Measurements from ENCODE around the gene HTR1E.
A peak's percentile ranks its signal among the peaks of the same experiment; 100 is the strongest.

HTR1E gene

GRCh38 chr6:86964029-86964579 is 26.8 kb downstream of the HTR1E start:
- TF ChIP-seq USF1 (IDR thresholded peaks at IDR 0.05): no peak
- TF ChIP-seq EGR1 (IDR thresholded peaks at IDR 0.05): no peak
- TF ChIP-seq ZBTB7A (IDR thresholded peaks at IDR 0.05; ENCODE audit: low read depth): no peak
- no peak for TF ChIP-seq NFIC (IDR thresholded peaks at IDR 0.05)
- TF ChIP-seq TCF12 (IDR thresholded peaks at IDR 0.05; ENCODE audit: low read depth): no peak
- no peak for TF ChIP-seq EP300 (IDR thresholded peaks at IDR 0.05; ENCODE audit: borderline replicate concordance)
- TF ChIP-seq TEAD4 (IDR thresholded peaks at IDR 0.05): no peak
- no peak for TF ChIP-seq FOXM1 (IDR thresholded peaks at IDR 0.05; ENCODE audit: borderline replicate concordance, low read depth)
- TF ChIP-seq, protein P1, sequence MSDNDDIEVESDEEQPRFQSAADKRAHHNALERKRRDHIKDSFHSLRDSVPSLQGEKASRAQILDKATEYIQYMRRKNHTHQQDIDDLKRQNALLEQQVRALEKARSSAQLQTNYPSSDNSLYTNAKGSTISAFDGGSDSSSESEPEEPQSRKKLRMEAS (IDR thresholded peaks at IDR 0.05): no peak
- no peak for TF ChIP-seq TAF1 (IDR thresholded peaks at IDR 0.05; ENCODE audit: low read depth)
- no peak for TF ChIP-seq REST (IDR thresholded peaks at IDR 0.05; ENCODE audit: low read depth)
- no peak for TF ChIP-seq CREB1 (IDR thresholded peaks at IDR 0.05; ENCODE audit: low read depth)

- TF ChIP-seq NFIC (IDR thresholded peaks at IDR 0.05) (no peak), REST (IDR thresholded peaks at IDR 0.05; ENCODE audit: low read depth) (no peak), ZBTB7A (IDR thresholded peaks at IDR 0.05; ENCODE audit: low read depth) (no peak), TAF1 (IDR thresholded peaks at IDR 0.05; ENCODE audit: low read depth) (no peak), CREB1 (IDR thresholded peaks at IDR 0.05; ENCODE audit: low read depth) (no peak), RAD21 (IDR thresholded peaks at IDR 0.05; ENCODE audit: low read depth) (no peak), TEAD4 (IDR thresholded peaks at IDR 0.05) (no peak), EGR1 (IDR thresholded peaks at IDR 0.05) (no peak), YY1 (IDR thresholded peaks at IDR 0.05; ENCODE audit: low read depth) (no peak), USF1 (IDR thresholded peaks at IDR 0.05) (no peak), TCF12 (IDR thresholded peaks at IDR 0.05; ENCODE audit: low read depth) (no peak), EP300 (IDR thresholded peaks at IDR 0.05; ENCODE audit: borderline replicate concordance) (no peak), FOXM1 (IDR thresholded peaks at IDR 0.05; ENCODE audit: borderline replicate concordance, low read depth) (no peak), CEBPB (IDR thresholded peaks at IDR 0.05) (no peak)
- TF ChIP-seq, protein P1 (IDR thresholded peaks at IDR 0.05): no peak
Measured at GRCh38 chr6:86966271-86966670, 28.9 kb downstream of the HTR1E start.

DNA sequence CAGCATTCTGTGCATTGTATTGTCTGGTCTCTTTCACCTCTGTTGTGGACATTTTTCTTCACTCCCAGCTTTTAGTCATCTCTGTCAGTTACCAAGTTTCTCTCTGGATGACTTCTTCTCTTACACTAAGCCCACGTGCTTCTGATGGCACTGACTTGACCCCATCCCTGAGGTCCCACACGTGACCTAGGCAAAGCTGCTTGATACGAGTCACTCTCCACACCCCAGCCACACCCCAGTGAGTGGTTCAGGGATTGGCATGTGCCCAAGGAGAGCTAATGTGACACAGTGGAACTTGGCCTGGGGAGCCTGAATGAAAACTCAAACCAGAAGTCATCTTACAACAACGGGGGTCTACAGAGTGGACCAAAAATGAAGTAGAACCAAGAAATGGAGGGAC is 32.2 kb downstream of the HTR1E start:
- peak; percentile 50; the same call in 1 of the 2 replicates for TF ChIP-seq USF1 (IDR thresholded peaks at IDR 0.05)
- TF ChIP-seq RAD21 (IDR thresholded peaks at IDR 0.05; ENCODE audit: low read depth): no peak

DNA sequence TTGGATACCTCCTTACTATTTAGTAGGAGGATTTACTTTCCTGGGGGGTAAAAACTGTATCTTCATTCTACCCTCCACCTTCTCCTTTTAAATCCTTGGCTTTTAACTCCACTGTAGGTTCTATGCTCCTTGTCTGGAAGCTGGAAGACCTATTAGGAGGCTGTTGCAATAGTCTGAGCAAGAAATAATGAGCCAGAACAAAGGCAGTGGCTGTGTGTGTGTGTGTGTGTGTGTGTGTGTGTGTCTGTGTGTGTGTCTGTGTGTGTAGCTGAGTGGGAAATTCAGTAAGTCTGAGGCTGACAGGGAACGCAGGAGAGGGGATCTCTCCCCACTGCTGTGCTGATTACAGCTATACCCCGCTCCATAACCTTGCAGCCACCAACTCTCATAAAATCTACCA is 35.8 kb downstream of the HTR1E start:
- TF ChIP-seq ZBTB7A (IDR thresholded peaks at IDR 0.05; ENCODE audit: low read depth) (no peak), RAD21 (IDR thresholded peaks at IDR 0.05; ENCODE audit: low read depth) (no peak), TEAD4 (IDR thresholded peaks at IDR 0.05) (no peak)

DNA sequence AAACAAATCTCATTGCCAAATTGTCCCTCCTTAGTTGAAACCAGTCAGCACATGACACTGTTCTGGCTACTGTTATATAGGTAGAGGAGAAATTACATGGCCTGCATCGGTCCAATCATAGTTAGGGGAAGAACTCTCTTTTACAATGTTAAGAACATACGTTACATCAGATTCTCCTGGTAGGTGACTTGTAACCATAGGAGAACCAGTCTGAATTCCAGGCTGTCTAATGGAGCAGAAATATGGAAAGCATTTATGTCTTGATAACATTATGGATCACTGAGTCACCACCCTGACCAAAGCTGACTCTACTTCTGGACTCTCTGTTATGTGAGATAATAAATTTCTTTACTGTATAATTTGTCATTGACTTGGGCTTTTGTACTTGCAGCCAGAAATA is 40.9 kb downstream of the HTR1E start:
- TF ChIP-seq TCF12 (IDR thresholded peaks at IDR 0.05; ENCODE audit: low read depth) (no peak), FOXM1 (IDR thresholded peaks at IDR 0.05; ENCODE audit: borderline replicate concordance, low read depth) (no peak), USF1 (IDR thresholded peaks at IDR 0.05) (no peak), TEAD4 (IDR thresholded peaks at IDR 0.05) (no peak)

- TF ChIP-seq EP300 (IDR thresholded peaks at IDR 0.05; ENCODE audit: borderline replicate concordance): no peak
Measured at GRCh38 chr6:87001494-87001893, 64.2 kb downstream of the HTR1E start.

All from Ishikawa (cell line).